Adipocyte (in vitro differentiated cells): ENCODE results near the gene FKBP5.
A peak's percentile ranks its signal among the peaks of the same experiment; 100 is the strongest.

ENCODE experiments used
- DNase-seq: peaks from one replicate; pipeline ENCODE4 v3.0.0-alpha.2; 2015; ENCODE audit warnings: low read depth
- H3K27me3 ChIP-seq: replicated peaks from 2 replicates; pipeline ENCODE4 v1.7.0; 2013; ENCODE audit warnings: mild to moderate bottlenecking, low read length, moderate library complexity; ENCODE audit not compliant: control insufficient read depth, insufficient read depth
- H3K36me3 ChIP-seq: 2 replicates; pipeline ENCODE4 v1.7.0; 2013; ENCODE audit warnings: low read length, mild to moderate bottlenecking, moderate library complexity; ENCODE audit not compliant: control insufficient read depth, insufficient read depth, severe bottlenecking
- H3K4me1 ChIP-seq: 2 replicates; pipeline ENCODE4 v1.7.0; 2013; ENCODE audit warnings: mild to moderate bottlenecking, low read length, moderate library complexity; ENCODE audit not compliant: control insufficient read depth, insufficient read depth
- H3K4me3 ChIP-seq: 2 replicates; pipeline ENCODE4 v1.7.0; 2013; ENCODE audit warnings: mild to moderate bottlenecking, low read length, moderate library complexity
- H3K9ac ChIP-seq: 2 replicates; pipeline ENCODE4 v1.7.0; 2013; ENCODE audit warnings: mild to moderate bottlenecking, low read length, moderate library complexity
- H3K9me3 ChIP-seq: 2 replicates; pipeline ENCODE4 v1.7.0; 2013; ENCODE audit warnings: mild to moderate bottlenecking, low read length, moderate library complexity; ENCODE audit not compliant: control insufficient read depth

FKBP5 gene

GRCh38 chr6:35686873-35687555 is 1.7 kb downstream of the FKBP5 start:
- DNase-seq = no peak
- Histone ChIP-seq H3K4me1 (peaks cover 32% of the 10 kb centered on the region), H3K36me3 (peaks cover 28% of the 10 kb centered on the region), H3K4me3 (peak overlapping the region; percentile 89), H3K9me3 (no peaks in the 10 kb centered on the region), H3K9ac (peak overlapping the region; percentile 92), H3K27me3 (no peaks in the 10 kb centered on the region)

GRCh38 chr6:35686436-35686835 is 2.3 kb downstream of the FKBP5 start:
- H3K9ac ChIP-seq = peak overlapping the region; percentile 92
- peak overlapping the region; percentile 89 for H3K4me3 ChIP-seq

GRCh38 chr6:35683267-35683666 is 5.4 kb downstream of the FKBP5 start:
- H3K27me3 ChIP-seq = no peaks in the 10 kb centered on the region
- DNase-seq = no peak
- H3K4me1 ChIP-seq = peaks cover 47% of the 10 kb centered on the region
- H3K9me3 ChIP-seq = no peaks in the 10 kb centered on the region
- no peak overlapping the region for H3K9ac ChIP-seq
- H3K36me3 ChIP-seq = peaks cover 66% of the 10 kb centered on the region
- no peak overlapping the region for H3K4me3 ChIP-seq

More at GRCh38 chr6:35686436-35686835, 2.3 kb downstream of the FKBP5 start:
- no peak for DNase-seq
- Histone ChIP-seq H3K27me3 (no peaks in the 10 kb centered on the region), H3K36me3 (peaks cover 34% of the 10 kb centered on the region), H3K4me1 (peaks cover 31% of the 10 kb centered on the region), H3K9me3 (no peaks in the 10 kb centered on the region)

- DNase-seq = no peak
- peaks cover 64% of the 10 kb centered on the region for H3K4me1 ChIP-seq
- H3K27me3 ChIP-seq = no peaks in the 10 kb centered on the region
- H3K4me3 ChIP-seq = peak overlapping the region; percentile 29
- H3K36me3 ChIP-seq = peaks cover 84% of the 10 kb centered on the region
- no peaks in the 10 kb centered on the region for H3K9me3 ChIP-seq
- H3K9ac ChIP-seq = peak overlapping the region; percentile 19
These were observed 7.4 kb downstream of the FKBP5 start for GRCh38 chr6:35681298-35681697.

- H3K9ac ChIP-seq = no peak overlapping the region
- no peak overlapping the region for H3K4me3 ChIP-seq
- peaks cover 74% of the 10 kb centered on the region for H3K4me1 ChIP-seq
- H3K36me3 ChIP-seq = peaks cover 84% of the 10 kb centered on the region
- H3K9me3 ChIP-seq = no peaks in the 10 kb centered on the region
- H3K27me3 ChIP-seq = no peaks in the 10 kb centered on the region
- no peak for DNase-seq
These were observed 9.3 kb downstream of the FKBP5 start for GRCh38 chr6:35679399-35679798.

- DNase-seq = no peak
- Histone ChIP-seq H3K4me1 (peaks cover 75% of the 10 kb centered on the region), H3K36me3 (peaks cover 82% of the 10 kb centered on the region), H3K27me3 (no peaks in the 10 kb centered on the region), H3K4me3 (no peak overlapping the region), H3K9ac (no peak overlapping the region), H3K9me3 (no peaks in the 10 kb centered on the region)
These were observed 9.9 kb downstream of the FKBP5 start for GRCh38 chr6:35678814-35679213.

GRCh38 chr6:35678021-35678654 is 10.6 kb downstream of the FKBP5 start:
- peak overlapping the region; percentile 3 for H3K9ac ChIP-seq
- H3K27me3 ChIP-seq = no peaks in the 10 kb centered on the region
- H3K36me3 ChIP-seq = peaks cover 77% of the 10 kb centered on the region
- no peak for DNase-seq
- H3K4me3 ChIP-seq = no peak overlapping the region
- H3K4me1 ChIP-seq = peaks cover 77% of the 10 kb centered on the region
- H3K9me3 ChIP-seq = no peaks in the 10 kb centered on the region

GRCh38 chr6:35677456-35677855 is 11.3 kb downstream of the FKBP5 start:
- no peak for DNase-seq
- H3K4me1 ChIP-seq = peaks cover 76% of the 10 kb centered on the region
- no peaks in the 10 kb centered on the region for H3K9me3 ChIP-seq
- H3K9ac ChIP-seq = peak overlapping the region; percentile 3
- peaks cover 71% of the 10 kb centered on the region for H3K36me3 ChIP-seq
- H3K4me3 ChIP-seq = no peak overlapping the region
- no peaks in the 10 kb centered on the region for H3K27me3 ChIP-seq

GRCh38 chr6:35675871-35676459 is 12.8 kb downstream of the FKBP5 start:
- H3K9me3 ChIP-seq = no peaks in the 10 kb centered on the region
- peak overlapping the region; percentile 26 for H3K9ac ChIP-seq
- H3K4me3 ChIP-seq = peak overlapping the region; percentile 9
- no peak for DNase-seq
- no peaks in the 10 kb centered on the region for H3K27me3 ChIP-seq
- H3K36me3 ChIP-seq = peaks cover 60% of the 10 kb centered on the region
- peaks cover 63% of the 10 kb centered on the region for H3K4me1 ChIP-seq

GRCh38 chr6:35674594-35674993 is 14.1 kb downstream of the FKBP5 start:
- H3K9ac ChIP-seq = no peak overlapping the region
- H3K4me1 ChIP-seq = peaks cover 59% of the 10 kb centered on the region
- peaks cover 57% of the 10 kb centered on the region for H3K36me3 ChIP-seq
- no peak for DNase-seq
- no peak overlapping the region for H3K4me3 ChIP-seq
- no peaks in the 10 kb centered on the region for H3K27me3 ChIP-seq
- no peaks in the 10 kb centered on the region for H3K9me3 ChIP-seq

GRCh38 chr6:35673755-35674154 is 15.0 kb downstream of the FKBP5 start:
- H3K9ac ChIP-seq = no peak overlapping the region
- no peaks in the 10 kb centered on the region for H3K27me3 ChIP-seq
- peaks cover 56% of the 10 kb centered on the region for H3K36me3 ChIP-seq
- H3K9me3 ChIP-seq = no peaks in the 10 kb centered on the region
- no peak for DNase-seq
- H3K4me3 ChIP-seq = no peak overlapping the region
- peaks cover 64% of the 10 kb centered on the region for H3K4me1 ChIP-seq
